ENCODE measurements around the gene CRACR2A. TPM values are rescaled to one million over a fixed set of nuclear protein-coding genes. Genes with fewer than 3 reads are reported as not detected.

CRACR2A gene
- total RNA-seq, 1 donor from 2014 or later = 2.7 TPM

GRCh38 chr12:3704512-3705353 is 48.2 kb downstream of the CRACR2A start:
- no peaks in the 10 kb centered on the region for H3K36me3 Mint-ChIP-seq (ENCODE audit: low read depth)
- no peak overlapping the region for H3K4me3 Mint-ChIP-seq
- H3K4me1 Mint-ChIP-seq = no peaks in the 10 kb centered on the region
- H3K27ac Mint-ChIP-seq (ENCODE audit: unreplicated experiment) = no peak overlapping the region
- no peak for DNase-seq (ENCODE audit: low read depth, low spot score)
- TF ChIP-seq CTCF (conservative IDR thresholded peaks at IDR 0.05) = no peak
- no peaks in the 10 kb centered on the region for H3K27me3 Mint-ChIP-seq (ENCODE audit: low read depth)
- peaks cover 5% of the 10 kb centered on the region for H3K9me3 Mint-ChIP-seq

DNA sequence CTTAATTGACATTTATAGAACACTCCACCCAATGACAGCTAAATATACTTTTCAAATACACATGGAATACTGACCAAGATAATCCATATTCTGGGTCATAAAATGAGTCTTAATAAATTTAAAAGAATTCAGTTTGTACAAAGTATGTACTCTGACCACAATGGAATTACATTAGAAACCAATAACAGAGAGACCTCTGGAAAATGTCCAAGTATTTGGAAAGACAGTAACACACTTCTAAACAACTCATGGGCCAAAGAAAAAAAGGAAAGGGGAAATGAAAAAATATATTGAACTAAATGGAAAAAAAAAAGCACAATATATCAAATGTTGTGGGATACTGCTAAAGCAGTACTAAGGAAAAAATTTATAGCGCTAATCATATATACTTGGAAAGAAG is 52.0 kb downstream of the CRACR2A start:
- Mint-ChIP-seq H3K4me1 (no peaks in the 10 kb centered on the region), H3K36me3 (ENCODE audit: low read depth) (no peaks in the 10 kb centered on the region), H3K27ac (ENCODE audit: unreplicated experiment) (no peak overlapping the region), H3K27me3 (ENCODE audit: low read depth) (no peaks in the 10 kb centered on the region), H3K9me3 (peaks cover 5% of the 10 kb centered on the region), H3K4me3 (no peak overlapping the region)
- TF ChIP-seq CTCF (conservative IDR thresholded peaks at IDR 0.05) = no peak
- no peak for DNase-seq (ENCODE audit: low read depth, low spot score)

GRCh38 chr12:3698218-3698974 is 54.5 kb downstream of the CRACR2A start:
- no peak for TF ChIP-seq CTCF (conservative IDR thresholded peaks at IDR 0.05)
- no peak for DNase-seq (ENCODE audit: low read depth, low spot score)
- Mint-ChIP-seq H3K4me3 (no peak overlapping the region), H3K9me3 (peaks cover under 1% of the 10 kb centered on the region), H3K27me3 (ENCODE audit: low read depth) (no peaks in the 10 kb centered on the region), H3K36me3 (ENCODE audit: low read depth) (no peaks in the 10 kb centered on the region), H3K27ac (ENCODE audit: unreplicated experiment) (no peak overlapping the region), H3K4me1 (no peaks in the 10 kb centered on the region)

DNA sequence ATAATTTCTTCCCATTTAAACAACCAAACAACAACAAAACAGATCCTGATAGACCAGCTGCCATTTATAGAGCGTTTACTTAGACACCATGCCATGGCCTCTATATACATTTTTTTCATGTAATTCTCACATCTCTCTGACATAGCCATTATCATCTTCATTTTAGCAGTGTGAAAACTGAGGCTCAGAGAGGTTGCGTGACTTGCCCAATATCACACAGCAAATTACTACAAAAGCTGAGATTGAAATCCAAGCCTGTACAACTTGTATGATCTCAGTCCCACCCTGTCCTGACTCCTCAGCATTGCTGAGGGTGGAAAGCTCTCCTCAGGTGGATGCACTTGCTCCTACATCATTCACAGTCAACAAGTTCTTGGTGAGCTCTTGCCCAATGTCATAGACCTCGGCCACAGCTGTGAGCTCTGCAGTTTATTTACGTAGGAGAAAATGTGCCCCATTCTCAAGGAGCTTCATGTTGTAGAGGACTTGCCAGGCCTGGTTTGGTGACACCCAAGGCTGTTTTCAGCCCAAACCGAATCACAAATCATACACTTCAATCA is 55.5 kb downstream of the CRACR2A start:
- Mint-ChIP-seq H3K36me3 (ENCODE audit: low read depth) (no peaks in the 10 kb centered on the region), H3K27me3 (ENCODE audit: low read depth) (no peaks in the 10 kb centered on the region), H3K4me3 (no peak overlapping the region), H3K4me1 (no peaks in the 10 kb centered on the region), H3K9me3 (no peaks in the 10 kb centered on the region), H3K27ac (ENCODE audit: unreplicated experiment) (no peak overlapping the region)
- TF ChIP-seq CTCF (conservative IDR thresholded peaks at IDR 0.05) = no peak
- DNase-seq (ENCODE audit: low read depth, low spot score) = no peak

DNA sequence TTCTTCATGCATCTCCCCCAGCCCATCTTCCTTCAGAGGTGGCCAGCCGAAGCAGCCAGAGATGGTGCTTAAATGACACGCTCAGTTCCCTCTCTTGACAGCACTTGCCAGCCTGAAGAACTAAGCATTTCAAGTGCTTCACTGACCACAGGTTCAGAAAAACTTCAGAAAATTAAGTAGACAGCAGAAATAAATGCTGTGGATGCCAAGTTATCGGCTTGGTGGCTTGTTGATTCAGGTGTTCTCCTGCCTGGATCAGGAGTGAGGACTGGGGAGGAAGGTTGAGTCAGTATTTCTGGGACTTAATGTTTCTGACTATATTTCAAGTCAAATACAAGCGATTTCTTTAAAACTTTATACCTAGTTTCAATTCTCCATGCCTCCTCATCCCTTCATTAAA is 58.2 kb downstream of the CRACR2A start:
- Mint-ChIP-seq H3K27me3 (ENCODE audit: low read depth) (peaks cover 2% of the 10 kb centered on the region), H3K36me3 (ENCODE audit: low read depth) (no peaks in the 10 kb centered on the region), H3K4me3 (no peak overlapping the region), H3K4me1 (no peaks in the 10 kb centered on the region), H3K27ac (ENCODE audit: unreplicated experiment) (no peak overlapping the region), H3K9me3 (peaks cover 13% of the 10 kb centered on the region)
- no peak for TF ChIP-seq CTCF (conservative IDR thresholded peaks at IDR 0.05)
- DNase-seq (ENCODE audit: low read depth, low spot score) = no peak

Measured in neural crest cell (in vitro differentiated cells).